GM20000 (cell line): ENCODE data around the gene ZNF451.
"Not testable (repeated sequence)": the region's sequence is repeated elsewhere in the genome, so short reads cannot be mapped to it uniquely, and the experiment has no call there.

Experiments
- DNase-seq: peaks from one replicate; pipeline ENCODE4 v3.0.0; 2012; ENCODE audit warnings: low spot score
- CTCF ChIP-seq: IDR thresholded peaks from 2 replicates; pipeline ENCODE4 v1.5.1; 2012; ENCODE audit warnings: mild to moderate bottlenecking, control low read depth; ENCODE audit errors: extremely low read depth, missing control alignments

The ZNF451 gene

GRCh38 chr6:57085471-57085870 lies 4.5 kb upstream of the ZNF451 start:
- no peak for TF ChIP-seq CTCF
- no peak for DNase-seq

- no peak for TF ChIP-seq CTCF
- no peak for DNase-seq
These were observed 3.1 kb upstream of the ZNF451 start for GRCh38 chr6:57086843-57087242.

- no peak for DNase-seq
- TF ChIP-seq CTCF, result no peak
These were observed 2.1 kb upstream of the ZNF451 start for GRCh38 chr6:57087916-57088315.

- peak; percentile 6 for DNase-seq
- TF ChIP-seq CTCF, result no peak
These were observed 723 bp upstream of the ZNF451 start for GRCh38 chr6:57089265-57089664.

GRCh38 chr6:57090458-57091067 lies 575 bp downstream of the ZNF451 start:
- not testable (repeated sequence) for DNase-seq

- DNase-seq, result not testable (repeated sequence)
These were observed 1.4 kb downstream of the ZNF451 start for GRCh38 chr6:57091375-57091774.

GRCh38 chr6:57094689-57095088 lies 4.7 kb downstream of the ZNF451 start:
- DNase-seq, result no peak
- no peak for TF ChIP-seq CTCF

- TF ChIP-seq CTCF, result no peak
- no peak for DNase-seq
These were observed 7.6 kb downstream of the ZNF451 start for GRCh38 chr6:57097596-57097995.
